Activated CD4-positive, CD25-positive, alpha-beta regulatory T cell treated with anti-CD3 and anti-CD28 coated beads, Interleukin-2, amount 50 U/mL, for 24 hours (primary cell): ENCODE results near the gene HBE1.
"Not testable (repeated sequence)": the region's sequence is repeated elsewhere in the genome, so short reads cannot be mapped to it uniquely, and the experiment has no call there.

Source experiments
- ATAC-seq, 2 donors: fragments of 150-1000 bp; cut with Tn5 transposase; one replicate each; pipeline ENCODE4 v1.10.0; 2021; ENCODE audit warnings: mild to moderate bottlenecking in 1 of 2, moderate library complexity in 1 of 2

Gene HBE1

GRCh38 chr11:5269715-5270147 is at the start of gene HBE1:
Gene HBE1 (minus strand): TSS chr11:5269945. CDS start chr11:5269890, 55 bp downstream.
- ATAC-seq: no peak

GRCh38 chr11:5317292-5317691 is 47.5 kb upstream of the HBE1 start:
- ATAC-seq: no peak

DNA sequence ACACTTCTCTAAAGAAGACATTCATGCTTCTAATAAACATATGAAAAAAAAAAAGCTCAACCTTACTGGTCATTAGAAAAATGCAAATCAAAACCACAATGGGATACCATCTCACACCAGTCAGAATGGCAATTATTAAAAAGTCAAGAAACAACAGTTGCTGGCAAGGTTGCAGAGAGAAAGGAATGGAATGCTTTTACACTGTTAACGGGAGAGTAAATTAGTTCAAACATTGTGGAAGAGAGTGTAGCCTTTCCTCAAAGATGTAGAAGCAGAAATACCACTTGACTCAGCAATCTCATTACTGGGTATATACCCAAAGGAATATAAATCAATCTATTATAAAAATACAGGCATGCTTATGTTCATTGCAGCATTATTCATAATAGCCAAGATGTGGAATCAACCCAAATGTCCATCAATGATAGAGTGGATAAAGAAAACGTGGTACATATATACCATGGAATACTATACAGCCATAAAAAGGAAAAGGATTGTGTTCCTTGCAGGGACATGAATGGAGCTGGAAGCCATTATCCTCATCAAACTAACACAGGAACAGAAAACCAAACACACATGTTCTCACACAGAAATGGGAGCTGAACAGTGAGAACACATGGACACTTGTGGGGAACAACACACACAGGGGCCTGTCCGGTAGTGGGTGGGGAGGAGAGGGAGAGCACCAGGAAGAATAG is 43.7 kb upstream of the HBE1 start:
- not testable (repeated sequence) for ATAC-seq

DNA sequence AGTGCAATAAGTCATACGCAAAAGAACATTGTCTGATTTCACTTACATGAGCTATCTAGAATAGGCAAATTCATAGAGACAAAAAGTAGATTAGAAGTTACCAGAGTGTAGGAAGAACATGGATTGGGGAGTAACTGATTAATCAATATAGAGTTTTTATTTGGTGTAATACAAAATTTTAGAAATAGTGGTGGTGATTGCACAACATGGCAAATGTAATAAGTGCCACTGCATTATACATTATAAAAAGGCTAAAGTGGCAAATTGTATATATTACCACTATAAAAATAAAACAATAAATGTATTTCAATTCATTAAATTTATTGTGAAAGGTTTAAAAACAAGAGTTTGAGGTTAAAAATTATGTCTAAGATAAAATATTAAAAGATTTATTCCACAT is 40.7 kb upstream of the HBE1 start:
- no peak for ATAC-seq

GRCh38 chr11:5307256-5308019 is 37.7 kb upstream of the HBE1 start:
- no peak for ATAC-seq

GRCh38 chr11:5304046-5304445 is 34.3 kb upstream of the HBE1 start:
- no peak for ATAC-seq

DNA sequence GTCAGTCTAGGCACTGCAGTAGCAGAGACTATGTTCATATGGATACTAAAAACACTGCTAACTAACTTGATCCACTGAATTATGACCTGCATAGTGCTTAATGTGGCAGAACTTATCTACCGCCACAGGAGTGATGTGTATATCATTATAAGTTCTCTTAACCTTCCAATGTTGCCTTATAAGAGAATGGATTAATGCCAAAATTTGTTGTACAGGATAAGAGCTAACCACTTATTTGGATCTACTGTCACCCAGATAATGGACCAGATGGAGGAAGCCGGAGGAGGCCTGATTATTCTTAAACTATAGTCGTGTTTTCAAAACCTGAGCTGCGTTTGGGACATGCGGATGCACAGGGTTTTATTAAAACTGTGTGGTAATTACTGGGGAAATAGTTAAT is 33.9 kb upstream of the HBE1 start:
- no peak for ATAC-seq

- ATAC-seq: no peak
These were observed 32.1 kb upstream of the HBE1 start, which contains the start of gene OR51B4 for GRCh38 chr11:5301846-5302245. Gene OR51B4 (minus strand): TSS chr11:5301946. CDS start chr11:5301946, 0 bp downstream.

DNA sequence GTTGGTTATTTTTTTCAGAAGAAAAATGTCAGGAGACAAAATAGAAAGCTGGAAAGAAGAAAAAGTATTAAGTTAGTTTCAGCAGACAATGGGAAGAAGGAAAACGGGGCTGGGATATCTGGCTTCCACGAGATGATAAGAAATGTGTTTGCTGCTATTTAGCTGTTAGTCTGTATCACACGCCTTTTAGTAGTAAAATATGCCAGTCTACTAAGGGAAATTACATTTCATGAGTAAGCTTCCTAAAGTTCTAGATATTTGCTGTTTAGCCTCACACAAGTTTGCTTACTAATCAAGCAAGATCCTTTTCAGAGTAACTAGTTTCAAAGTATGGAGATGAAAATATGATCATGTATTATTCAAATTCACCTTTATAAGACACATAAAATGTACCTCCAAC is 30.5 kb upstream of the HBE1 start:
- no peak for ATAC-seq

- no peak for ATAC-seq
These were observed 28.7 kb upstream of the HBE1 start for GRCh38 chr11:5298451-5298850.

DNA sequence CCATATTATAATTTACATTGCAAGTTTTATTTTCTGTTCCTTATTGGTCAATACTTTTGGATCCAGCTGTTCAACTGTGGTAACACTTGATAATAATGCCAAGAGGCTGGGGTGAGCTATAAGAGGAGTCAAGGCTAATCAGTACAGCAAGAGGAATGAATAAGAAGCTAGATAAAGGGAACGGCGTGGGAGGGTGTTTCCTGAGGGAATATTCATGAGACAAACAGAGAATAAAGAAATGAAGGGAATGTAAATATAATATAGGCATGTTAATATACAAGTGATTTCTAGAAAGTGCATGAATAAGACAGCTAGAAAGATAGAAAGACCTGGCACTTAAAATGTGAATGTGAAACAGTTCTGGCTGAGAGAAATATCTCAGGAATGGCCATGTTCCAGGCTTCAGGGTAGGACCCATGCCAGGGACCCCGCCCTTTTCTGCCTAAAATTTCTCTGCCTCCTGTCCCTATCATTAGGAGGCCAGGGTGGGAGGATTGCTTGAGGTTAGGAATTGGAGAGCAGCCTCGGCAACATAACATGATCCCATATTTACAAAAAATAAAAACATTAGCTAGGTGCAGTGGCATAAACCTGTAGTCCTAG is 28.1 kb upstream of the HBE1 start:
- ATAC-seq: no peak

- ATAC-seq: not testable (repeated sequence)
These were observed 24.7 kb upstream of the HBE1 start for GRCh38 chr11:5294342-5294995.

DNA sequence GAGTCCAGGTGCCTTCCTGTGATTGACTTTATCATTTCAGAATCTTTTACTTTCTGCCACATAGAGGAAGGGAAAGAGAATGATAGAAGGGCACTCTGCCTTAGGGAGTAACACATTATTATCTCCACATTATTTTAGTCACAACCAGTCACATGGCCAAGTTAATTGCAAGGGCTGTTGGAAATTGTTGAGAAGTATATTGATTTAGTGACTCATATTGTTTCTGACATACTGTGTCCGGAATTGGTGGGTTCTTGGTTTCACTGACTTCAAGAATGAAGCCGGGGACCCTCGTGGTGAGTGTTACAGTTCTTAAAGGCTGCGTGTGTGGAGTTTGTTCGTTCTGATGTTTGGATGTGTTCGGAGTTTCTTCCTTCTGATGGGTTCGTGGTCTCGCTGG is 23.3 kb upstream of the HBE1 start:
- ATAC-seq: no peak

- ATAC-seq: no peak
These were observed 21.6 kb upstream of the HBE1 start for GRCh38 chr11:5291207-5291838.

GRCh38 chr11:5290106-5290505 is 20.4 kb upstream of the HBE1 start:
- no peak for ATAC-seq

DNA sequence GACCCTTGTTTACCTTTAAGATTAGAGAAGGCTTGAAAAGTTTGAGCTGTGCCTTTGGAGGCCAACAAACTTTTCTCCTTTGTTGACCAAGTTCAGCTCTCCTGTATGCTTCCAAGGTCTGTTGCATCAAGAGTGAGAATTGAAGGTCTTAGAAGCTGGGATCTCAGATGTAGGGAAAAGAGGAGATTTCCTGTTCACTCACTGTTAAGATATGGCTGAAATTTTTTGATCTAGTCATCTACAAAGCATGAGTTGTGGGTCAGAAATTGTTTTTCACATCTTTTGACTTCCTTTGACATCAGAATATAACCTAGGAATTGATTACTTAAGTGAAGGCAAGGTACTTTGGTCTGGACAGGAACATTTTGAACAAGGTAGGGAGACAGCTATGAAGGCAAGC is 20.0 kb upstream of the HBE1 start:
- no peak for ATAC-seq

GRCh38 chr11:5288906-5289550 is 19.3 kb upstream of the HBE1 start:
- no peak for ATAC-seq

- no peak for ATAC-seq
These were observed 18.6 kb upstream of the HBE1 start for GRCh38 chr11:5288108-5288905.

- ATAC-seq: no peak
These were observed 17.2 kb upstream of the HBE1 start for GRCh38 chr11:5286901-5287300.

DNA sequence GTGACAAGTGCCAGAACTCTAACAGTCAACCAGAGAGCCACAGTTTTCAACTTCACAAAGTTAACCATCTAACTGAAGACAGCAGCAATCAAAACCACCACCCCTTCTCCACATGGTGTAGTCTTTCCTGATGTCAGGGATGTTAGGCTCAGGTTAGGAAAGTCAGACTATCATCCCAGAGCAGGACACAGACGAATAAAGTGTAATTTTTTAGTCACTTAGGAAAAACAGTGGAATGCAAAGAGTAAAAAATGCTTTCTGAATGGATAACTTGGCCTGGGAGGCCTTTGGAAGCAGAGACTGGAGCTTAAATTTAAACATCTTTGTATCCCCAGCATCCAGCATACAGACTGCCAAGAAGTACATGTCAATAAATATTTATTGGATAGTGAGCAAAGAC is 16.6 kb upstream of the HBE1 start:
- no peak for ATAC-seq

DNA sequence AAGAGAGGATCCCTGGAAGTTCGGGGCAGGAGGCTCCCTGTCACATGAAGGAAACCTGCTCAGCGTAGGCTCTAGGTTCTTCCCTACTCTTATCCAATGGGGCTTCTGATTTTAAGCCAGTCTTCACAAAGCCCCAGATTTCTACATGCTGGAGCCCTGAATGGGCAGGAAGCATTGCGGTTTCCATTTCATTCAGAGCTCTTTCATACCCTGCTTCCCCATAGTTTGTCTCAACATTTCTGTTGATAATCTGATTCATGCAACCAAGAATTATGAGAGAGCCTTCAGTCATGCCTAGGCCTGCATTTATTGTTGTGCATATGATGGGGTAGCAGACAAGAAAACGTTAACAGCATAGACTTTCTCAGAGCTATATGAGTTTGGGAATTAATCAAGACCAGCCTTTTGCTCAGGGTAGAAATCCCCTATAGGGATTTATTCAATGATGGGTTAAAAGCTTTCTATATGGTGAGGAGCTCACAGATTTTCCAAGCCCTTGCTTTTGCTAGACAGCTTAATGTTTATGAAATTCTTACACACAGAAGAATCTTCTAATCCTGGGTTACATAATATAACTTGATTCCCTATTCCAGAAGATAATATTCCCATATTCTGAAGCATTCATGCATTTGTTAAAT is 16.1 kb upstream of the HBE1 start:
- no peak for ATAC-seq
